DOHH2 (cell line): Measurements from ENCODE around the gene CRBN.

Experiments
- H3F3A ChIP-seq: fragments of 200-600 bp; sonication (generic), shearing (Covaris generic); 2 replicates; pipeline ENCODE4 v1.6.0; 2016; ENCODE audit warnings: antibody characterized with exemption, mild to moderate bottlenecking; ENCODE audit not compliant: control insufficient read depth, insufficient read depth
- H3K27ac ChIP-seq: fragments of 200-600 bp; sonication (generic); 2 replicates; pipeline ENCODE4 v1.5.1; 2014; ENCODE audit warnings: low read depth, mild to moderate bottlenecking, low read length, moderate library complexity
- H3K27me3 ChIP-seq: fragments of 200-600 bp; sonication (generic); 2 replicates; pipeline ENCODE4 v1.6.1; 2014; ENCODE audit warnings: mild to moderate bottlenecking, low read length, mixed read lengths; ENCODE audit not compliant: control insufficient read depth
- H3K36me3 ChIP-seq: fragments of 200-600 bp; sonication (generic); 2 replicates; pipeline ENCODE4 v1.6.1; 2014; ENCODE audit warnings: mild to moderate bottlenecking, low read length, moderate library complexity, mixed read lengths; ENCODE audit not compliant: control insufficient read depth
- H3K4me1 ChIP-seq: fragments of 200-600 bp; sonication (generic); 2 replicates; pipeline ENCODE4 v1.6.1; 2014; ENCODE audit warnings: mild to moderate bottlenecking, low read length, mixed read lengths; ENCODE audit not compliant: control insufficient read depth
- H3K4me2 ChIP-seq: fragments of 200-600 bp; sonication (generic); 2 replicates; pipeline ENCODE4 v1.6.0; 2014; ENCODE audit warnings: mild to moderate bottlenecking, low read length, moderate library complexity
- H3K4me3 ChIP-seq: fragments of 200-600 bp; sonication (generic); 2 replicates; pipeline ENCODE4 v1.5.1; 2014; ENCODE audit warnings: mild to moderate bottlenecking, low read length, mixed read lengths
- H3K79me2 ChIP-seq: fragments of 200-600 bp; sonication (generic); 2 replicates; pipeline ENCODE4 v1.6.1; 2014; ENCODE audit warnings: mild to moderate bottlenecking, low read length, mixed read lengths; ENCODE audit not compliant: control insufficient read depth
- H3K9me2 ChIP-seq: fragments of 200-600 bp; sonication (generic); replicated peaks from 2 replicates; pipeline ENCODE4 v1.6.1; 2014; ENCODE audit warnings: mild to moderate bottlenecking, low read length, mixed read lengths; ENCODE audit not compliant: control insufficient read depth
- H3K9me3 ChIP-seq: fragments of 200-600 bp; sonication (generic); 2 replicates; pipeline ENCODE4 v1.6.1; 2014; ENCODE audit warnings: antibody characterized with exemption, low read length, mixed read lengths; ENCODE audit not compliant: control insufficient read depth, insufficient read depth
- H4K20me1 ChIP-seq: fragments of 200-600 bp; sonication (generic); 2 replicates; pipeline ENCODE4 v1.6.0; 2014; ENCODE audit warnings: low read depth, mild to moderate bottlenecking, antibody characterized with exemption, low read length, moderate library complexity; ENCODE audit not compliant: control insufficient read depth, insufficient read depth
- EZH2phosphoT487 ChIP-seq: fragments of 200-600 bp; sonication (generic); IDR thresholded peaks from 2 replicates; pipeline ENCODE4 v1.6.1; 2017; ENCODE audit warnings: borderline replicate concordance, mild to moderate bottlenecking, antibody characterized with exemption, low read length, moderate library complexity, mixed read lengths
- TF ChIP-seq, protein P1 (sequence below): fragments of 200-600 bp; sonication (generic); IDR thresholded peaks from one replicate; pipeline ENCODE4 v1.5.1; 2014; ENCODE audit warnings: antibody characterized with exemption, mild to moderate bottlenecking, low read depth, low read length; ENCODE audit not compliant: poor library complexity, severe bottlenecking

CRBN gene

DNA sequence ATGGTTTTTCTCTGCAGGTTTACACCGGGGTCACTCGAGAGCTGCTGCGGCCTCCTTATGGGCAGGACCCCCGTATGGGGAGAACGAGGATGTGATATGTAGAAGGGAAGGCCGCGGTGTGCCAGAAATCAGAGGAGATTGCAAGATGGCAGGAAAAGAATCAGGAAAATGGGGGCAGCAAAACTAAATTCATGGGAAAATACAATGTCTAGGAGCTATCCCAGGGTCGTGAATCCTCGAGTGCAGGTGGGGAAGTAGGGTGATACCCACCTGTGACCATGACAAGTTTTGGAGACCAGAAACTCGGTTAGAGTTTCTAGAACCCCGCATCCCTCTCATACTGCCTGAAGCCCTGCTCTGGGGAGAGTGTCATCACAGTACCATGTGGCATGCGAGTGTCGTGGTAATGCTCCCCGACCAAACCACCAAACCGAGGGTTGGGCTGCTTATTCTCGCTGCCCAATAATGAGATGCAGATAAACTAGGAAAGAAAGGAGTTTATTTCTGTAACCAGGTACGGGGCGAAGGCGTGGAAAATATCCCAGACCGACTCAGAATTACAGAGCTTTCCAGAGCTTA, 52.0 kb downstream of the CRBN start:
- no peaks in the 10 kb centered on the region for H4K20me1 ChIP-seq
- H3K9me2 ChIP-seq = no peaks in the 10 kb centered on the region
- H3K9me3 ChIP-seq = no peaks in the 10 kb centered on the region
- H3K4me3 ChIP-seq = peak overlapping the region; percentile 97
- H3K79me2 ChIP-seq = peaks cover 51% of the 10 kb centered on the region
- peak overlapping the region; percentile 96 for H3K4me2 ChIP-seq
- peaks cover 3% of the 10 kb centered on the region; the same call in 1 of the 2 replicates for H3F3A ChIP-seq
- TF ChIP-seq EZH2phosphoT487 = no peak
- TF ChIP-seq, protein P1, sequence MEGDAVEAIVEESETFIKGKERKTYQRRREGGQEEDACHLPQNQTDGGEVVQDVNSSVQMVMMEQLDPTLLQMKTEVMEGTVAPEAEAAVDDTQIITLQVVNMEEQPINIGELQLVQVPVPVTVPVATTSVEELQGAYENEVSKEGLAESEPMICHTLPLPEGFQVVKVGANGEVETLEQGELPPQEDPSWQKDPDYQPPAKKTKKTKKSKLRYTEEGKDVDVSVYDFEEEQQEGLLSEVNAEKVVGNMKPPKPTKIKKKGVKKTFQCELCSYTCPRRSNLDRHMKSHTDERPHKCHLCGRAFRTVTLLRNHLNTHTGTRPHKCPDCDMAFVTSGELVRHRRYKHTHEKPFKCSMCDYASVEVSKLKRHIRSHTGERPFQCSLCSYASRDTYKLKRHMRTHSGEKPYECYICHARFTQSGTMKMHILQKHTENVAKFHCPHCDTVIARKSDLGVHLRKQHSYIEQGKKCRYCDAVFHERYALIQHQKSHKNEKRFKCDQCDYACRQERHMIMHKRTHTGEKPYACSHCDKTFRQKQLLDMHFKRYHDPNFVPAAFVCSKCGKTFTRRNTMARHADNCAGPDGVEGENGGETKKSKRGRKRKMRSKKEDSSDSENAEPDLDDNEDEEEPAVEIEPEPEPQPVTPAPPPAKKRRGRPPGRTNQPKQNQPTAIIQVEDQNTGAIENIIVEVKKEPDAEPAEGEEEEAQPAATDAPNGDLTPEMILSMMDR = no peak
- H3K4me1 ChIP-seq = peaks cover 25% of the 10 kb centered on the region
- peaks cover 44% of the 10 kb centered on the region for H3K36me3 ChIP-seq
- H3K27ac ChIP-seq = peak overlapping the region; percentile 60
- no peaks in the 10 kb centered on the region for H3K27me3 ChIP-seq

DNA sequence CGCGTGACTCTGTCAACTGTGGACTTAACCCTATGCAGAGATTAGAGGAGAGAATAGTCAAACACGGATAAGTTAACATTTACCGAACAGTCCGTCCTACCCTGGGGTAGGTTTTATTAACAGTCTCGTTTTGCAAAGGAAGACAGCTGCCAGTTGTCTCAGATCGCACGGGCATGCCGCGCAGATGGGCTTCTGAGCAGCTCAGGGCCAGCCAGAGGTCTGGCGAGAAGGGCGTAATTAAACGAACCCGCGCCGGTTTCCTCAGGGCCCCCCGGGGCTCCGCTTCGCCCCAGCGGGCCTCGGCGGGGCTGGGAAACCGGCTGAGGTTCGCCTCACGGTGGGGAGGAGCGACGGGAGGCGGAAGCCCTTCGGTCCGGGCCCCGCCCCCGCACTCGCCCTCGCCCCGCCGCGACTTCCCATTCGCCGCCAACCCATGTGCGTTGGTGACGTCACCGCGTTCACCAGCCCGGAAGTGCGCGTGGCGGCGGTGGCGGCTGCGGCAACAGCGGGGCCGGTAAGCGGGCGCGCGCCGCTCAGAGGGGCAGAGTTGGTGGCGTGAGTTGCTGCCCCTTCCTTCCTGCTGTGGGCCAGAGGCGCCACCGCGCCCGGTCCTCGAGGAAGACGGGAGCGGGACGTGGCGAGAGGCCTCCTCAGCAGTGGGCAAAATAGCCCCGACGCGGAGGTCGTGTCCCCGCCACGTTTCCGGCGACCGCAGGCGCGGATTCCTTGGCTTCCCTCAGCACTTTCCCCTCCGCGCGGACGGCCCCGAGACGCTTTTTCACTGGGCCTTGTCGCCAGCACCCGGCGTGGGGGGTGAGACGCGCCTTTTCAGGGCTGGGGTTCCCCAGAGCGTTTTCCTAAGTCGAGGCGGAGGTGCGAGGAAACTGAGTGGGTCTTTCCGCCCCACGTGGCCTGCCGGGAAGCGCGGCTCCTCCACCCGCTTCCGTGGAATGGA, 52.7 kb downstream of the CRBN start, which contains the start of gene TRNT1:
TRNT1 (plus strand) TSS at position 464 of the 955 bp plus-strand sequence. CDS start 2,101 bp downstream, outside the sequence.
- no peak for TF ChIP-seq EZH2phosphoT487
- TF ChIP-seq, protein P1 = no peak
- H3K27ac ChIP-seq = peak within 1 kb of the TSS; percentile 60

DNA sequence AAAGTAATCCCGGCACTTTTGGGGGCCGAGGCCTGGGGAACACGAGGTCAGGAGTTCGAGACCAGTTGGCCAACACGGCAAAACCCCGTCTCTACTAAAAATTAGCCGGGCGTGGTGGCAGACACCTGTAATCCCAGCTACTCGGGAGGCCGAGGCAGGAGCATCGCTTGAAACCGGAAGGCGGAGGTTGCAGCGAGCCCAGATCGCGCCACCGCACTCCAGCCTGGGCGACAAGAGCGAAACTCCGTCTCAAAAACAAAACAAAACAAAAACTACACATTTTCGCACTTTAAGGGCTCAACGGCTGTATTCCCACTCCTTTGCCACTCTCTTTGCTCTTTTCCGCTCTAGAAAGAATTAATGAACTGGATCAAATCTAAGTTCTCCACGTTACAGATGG, 53.5 kb downstream of the CRBN start:
- TF ChIP-seq, protein P1 = no peak
- TF ChIP-seq EZH2phosphoT487 = no peak
- peak overlapping the region; percentile 60; the same call in 1 of the 2 replicates for H3K27ac ChIP-seq

More for the DNA sequence above, 52.7 kb downstream of the CRBN start, which contains the start of gene TRNT1:
- Histone ChIP-seq H3K4me1 (peaks cover 25% of the 10 kb centered on the region), H3F3A (peaks cover 3% of the 10 kb centered on the region; the same call in 1 of the 2 replicates), H3K36me3 (peaks cover 44% of the 10 kb centered on the region), H4K20me1 (no peaks in the 10 kb centered on the region), H3K9me2 (no peaks in the 10 kb centered on the region), H3K4me3 (peak within 1 kb of the TSS; percentile 97), H3K4me2 (peak within 1 kb of the TSS; percentile 96), H3K27me3 (no peaks in the 10 kb centered on the region), H3K79me2 (peaks cover 51% of the 10 kb centered on the region), H3K9me3 (no peaks in the 10 kb centered on the region)

More for the DNA sequence above, 53.5 kb downstream of the CRBN start:
- no peaks in the 10 kb centered on the region for H3K9me2 ChIP-seq
- H3K4me3 ChIP-seq = peak overlapping the region; percentile 97
- H3K27me3 ChIP-seq = no peaks in the 10 kb centered on the region
- H3K4me1 ChIP-seq = peaks cover 25% of the 10 kb centered on the region
- H3K4me2 ChIP-seq = peak overlapping the region; percentile 96
- no peaks in the 10 kb centered on the region for H3K9me3 ChIP-seq
- H4K20me1 ChIP-seq = no peaks in the 10 kb centered on the region
- H3K36me3 ChIP-seq = peaks cover 40% of the 10 kb centered on the region
- H3K79me2 ChIP-seq = peaks cover 47% of the 10 kb centered on the region
- H3F3A ChIP-seq = peaks cover 3% of the 10 kb centered on the region; the same call in 1 of the 2 replicates
